PFSK-1 (cell line): ENCODE data around the gene POU2F2.

Experiments
- POLR2AphosphoS5 ChIP-seq: IDR thresholded peaks from 2 replicates; pipeline ENCODE4 v1.6.1; 2012; ENCODE audit warnings: low read depth, mild to moderate bottlenecking, control low read depth, low read length, moderate library complexity
- SIN3A ChIP-seq: IDR thresholded peaks from 2 replicates; pipeline ENCODE4 v1.6.1; 2012; ENCODE audit warnings: mild to moderate bottlenecking, low read length, moderate library complexity, borderline replicate concordance; ENCODE audit not compliant: insufficient read depth
- TAF1 ChIP-seq: IDR thresholded peaks from 2 replicates; pipeline ENCODE4 v1.6.1; 2012; ENCODE audit warnings: low read length, control low read depth, borderline replicate concordance; ENCODE audit not compliant: insufficient read depth
- TF ChIP-seq, protein P1 (sequence below), 2 experiments: IDR thresholded peaks; 2 replicates each; pipeline versions ENCODE4 v1.6.1 to v1.8.0; 2011 to 2012; ENCODE audit warnings: low read depth in 2 of 2, low read length in 2 of 2, control low read depth in 1 of 2, inconsistent platforms in 1 of 2, mild to moderate bottlenecking in 1 of 2, moderate library complexity in 1 of 2; ENCODE audit not compliant: insufficient read depth in 1 of 2

DNA sequence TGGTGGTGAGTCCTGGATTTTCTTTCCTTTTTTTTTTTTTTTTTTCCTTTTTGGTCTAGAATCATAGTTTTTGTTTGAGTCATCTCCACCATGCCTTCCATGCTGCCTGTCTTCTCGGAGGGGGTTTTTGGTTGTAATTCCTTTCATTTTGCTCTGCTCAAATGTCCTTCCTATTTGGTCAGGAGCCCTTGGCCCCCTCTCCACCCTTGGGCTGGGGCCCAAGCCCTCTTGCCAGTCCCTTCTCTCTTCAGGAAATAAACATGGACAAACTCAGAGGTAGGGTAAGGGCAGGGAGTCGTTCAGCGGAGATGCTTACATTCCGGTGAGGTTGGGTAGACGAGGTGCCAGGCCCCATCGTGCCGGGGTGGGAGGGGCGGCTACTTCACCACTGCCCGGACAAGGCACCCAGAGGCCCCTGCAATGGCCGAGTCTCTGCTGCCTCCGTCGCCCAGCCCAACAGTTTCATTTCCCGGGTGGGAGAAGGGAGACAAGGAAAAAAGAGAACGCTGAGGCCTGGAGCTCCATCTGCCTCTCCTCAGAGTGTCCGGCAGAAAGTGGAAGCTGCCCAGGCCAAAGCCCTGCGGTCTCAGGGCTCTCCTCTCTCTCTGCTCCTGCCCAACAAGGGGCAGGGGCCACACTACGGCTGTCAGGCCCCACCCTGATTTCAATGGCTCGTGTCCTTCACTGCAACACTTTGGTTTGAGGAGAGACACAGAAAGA lies 43.6 kb downstream of the POU2F2 start:
- TF ChIP-seq POLR2AphosphoS5 (no peak), TAF1 (no peak), SIN3A (no peak)
- TF ChIP-seq, protein P1, sequence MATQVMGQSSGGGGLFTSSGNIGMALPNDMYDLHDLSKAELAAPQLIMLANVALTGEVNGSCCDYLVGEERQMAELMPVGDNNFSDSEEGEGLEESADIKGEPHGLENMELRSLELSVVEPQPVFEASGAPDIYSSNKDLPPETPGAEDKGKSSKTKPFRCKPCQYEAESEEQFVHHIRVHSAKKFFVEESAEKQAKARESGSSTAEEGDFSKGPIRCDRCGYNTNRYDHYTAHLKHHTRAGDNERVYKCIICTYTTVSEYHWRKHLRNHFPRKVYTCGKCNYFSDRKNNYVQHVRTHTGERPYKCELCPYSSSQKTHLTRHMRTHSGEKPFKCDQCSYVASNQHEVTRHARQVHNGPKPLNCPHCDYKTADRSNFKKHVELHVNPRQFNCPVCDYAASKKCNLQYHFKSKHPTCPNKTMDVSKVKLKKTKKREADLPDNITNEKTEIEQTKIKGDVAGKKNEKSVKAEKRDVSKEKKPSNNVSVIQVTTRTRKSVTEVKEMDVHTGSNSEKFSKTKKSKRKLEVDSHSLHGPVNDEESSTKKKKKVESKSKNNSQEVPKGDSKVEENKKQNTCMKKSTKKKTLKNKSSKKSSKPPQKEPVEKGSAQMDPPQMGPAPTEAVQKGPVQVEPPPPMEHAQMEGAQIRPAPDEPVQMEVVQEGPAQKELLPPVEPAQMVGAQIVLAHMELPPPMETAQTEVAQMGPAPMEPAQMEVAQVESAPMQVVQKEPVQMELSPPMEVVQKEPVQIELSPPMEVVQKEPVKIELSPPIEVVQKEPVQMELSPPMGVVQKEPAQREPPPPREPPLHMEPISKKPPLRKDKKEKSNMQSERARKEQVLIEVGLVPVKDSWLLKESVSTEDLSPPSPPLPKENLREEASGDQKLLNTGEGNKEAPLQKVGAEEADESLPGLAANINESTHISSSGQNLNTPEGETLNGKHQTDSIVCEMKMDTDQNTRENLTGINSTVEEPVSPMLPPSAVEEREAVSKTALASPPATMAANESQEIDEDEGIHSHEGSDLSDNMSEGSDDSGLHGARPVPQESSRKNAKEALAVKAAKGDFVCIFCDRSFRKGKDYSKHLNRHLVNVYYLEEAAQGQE (IDR thresholded peaks at IDR 0.05; ENCODE audit: insufficient read depth in 1 of 2, low read depth in 2 of 2, low read length in 2 of 2) = no peak
